ENCODE results near the gene CDH8.

The CDH8 gene

GRCh38 chr16:61877436-61877835 lies 158.8 kb downstream of the CDH8 start:
- intact Hi-C loops (cut with DNase I) = no loop called here
- no peak for DNase-seq

GRCh38 chr16:61872778-61873119 lies 163.5 kb downstream of the CDH8 start:
- no peak for DNase-seq
- intact Hi-C loops (cut with DNase I) = no loop called here

- intact Hi-C loops (cut with DNase I) = no loop called here
- DNase-seq = no peak
Measured at GRCh38 chr16:61871837-61872777, 164.1 kb downstream of the CDH8 start.

GRCh38 chr16:61862221-61863155 lies 173.8 kb downstream of the CDH8 start:
- peak in 1 of 10 donors; percentile 16 for DNase-seq
- intact Hi-C loops (cut with DNase I) = no loop called here

- intact Hi-C loops (cut with DNase I) = no loop called here
- DNase-seq = no peak
Measured at GRCh38 chr16:61858988-61859387, 177.2 kb downstream of the CDH8 start.

- DNase-seq = no peak
- intact Hi-C loops (cut with DNase I) = no loop called here
Measured at GRCh38 chr16:61842666-61843065, 193.6 kb downstream of the CDH8 start.

GRCh38 chr16:61836804-61837393 lies 199.3 kb downstream of the CDH8 start:
- intact Hi-C loops (cut with DNase I) = no loop called here
- DNase-seq = no peak

GRCh38 chr16:61834082-61834481 lies 202.2 kb downstream of the CDH8 start:
- intact Hi-C loops (cut with DNase I) = no loop called here
- DNase-seq = no peak

- intact Hi-C loops (cut with DNase I) = no loop called here
Measured at GRCh38 chr16:61831351-61831917, 204.8 kb downstream of the CDH8 start.

GRCh38 chr16:61829631-61830030 lies 206.6 kb downstream of the CDH8 start:
- no peak for DNase-seq
- intact Hi-C loops (cut with DNase I) = no loop called here

More at GRCh38 chr16:61831351-61831917, 204.8 kb downstream of the CDH8 start:
- no peak for DNase-seq

GRCh38 chr16:61823326-61823725 lies 212.9 kb downstream of the CDH8 start:
- intact Hi-C loops (cut with DNase I) = no loop called here

GRCh38 chr16:61820820-61821219 lies 215.4 kb downstream of the CDH8 start:
- DNase-seq = no peak
- intact Hi-C loops (cut with DNase I) = no loop called here

More at GRCh38 chr16:61823326-61823725, 212.9 kb downstream of the CDH8 start:
- no peak for DNase-seq

- intact Hi-C loops (cut with DNase I) = no loop called here
- DNase-seq = no peak
Measured at GRCh38 chr16:61820398-61820797, 215.8 kb downstream of the CDH8 start.

- intact Hi-C loops (cut with DNase I) = no loop called here
- no peak for DNase-seq
Measured at GRCh38 chr16:61818850-61819249, 217.4 kb downstream of the CDH8 start.

- intact Hi-C loops (cut with DNase I) = no loop called here
- DNase-seq = no peak
Measured at GRCh38 chr16:61817583-61818278, 218.5 kb downstream of the CDH8 start.

GRCh38 chr16:61814726-61815347 lies 221.4 kb downstream of the CDH8 start:
- no peak for DNase-seq
- intact Hi-C loops (cut with DNase I) = no loop called here

GRCh38 chr16:61813339-61813738 lies 222.9 kb downstream of the CDH8 start:
- intact Hi-C loops (cut with DNase I) = no loop called here
- DNase-seq = peak in 2 of 10 donors; percentile 59 to 68

- intact Hi-C loops (cut with DNase I) = no loop called here
- DNase-seq = no peak
Measured at GRCh38 chr16:61812251-61812650, 224.0 kb downstream of the CDH8 start.

GRCh38 chr16:61807551-61807950 lies 228.7 kb downstream of the CDH8 start:
- DNase-seq = no peak
- intact Hi-C loops (cut with DNase I) = no loop called here
